ENCODE results near the gene CLTB. TPM values are rescaled to one million over a fixed set of nuclear protein-coding genes. Genes with fewer than 3 reads are reported as not detected.

The CLTB gene
- total RNA-seq, 4 donors from 2014 or later: 183 to 233 (median 197) TPM

DNA sequence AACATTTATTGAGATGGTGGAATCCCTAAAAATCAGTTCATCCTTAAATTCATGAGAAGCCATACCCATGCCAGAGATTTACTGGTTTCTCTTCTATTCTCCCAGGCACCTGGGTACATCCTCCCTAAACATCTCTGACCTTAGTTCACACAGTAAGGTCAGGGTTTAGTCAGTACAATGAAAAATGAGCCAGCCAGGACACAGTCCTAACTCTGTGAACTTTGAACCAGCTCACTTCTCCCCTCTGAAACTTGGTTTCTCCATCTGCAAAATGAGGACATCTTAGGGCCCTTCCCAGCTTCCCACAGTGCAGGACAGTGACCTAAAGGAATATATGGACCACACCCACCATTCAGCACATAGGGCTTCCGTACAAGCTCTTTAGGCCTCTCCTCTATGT, 29.8 kb downstream of the CLTB start:
- H3K36me3 ChIP-seq: peaks cover 0 to 65% (median 18%) of the 10 kb centered on the region in 3 donors
- TF ChIP-seq, protein P1, sequence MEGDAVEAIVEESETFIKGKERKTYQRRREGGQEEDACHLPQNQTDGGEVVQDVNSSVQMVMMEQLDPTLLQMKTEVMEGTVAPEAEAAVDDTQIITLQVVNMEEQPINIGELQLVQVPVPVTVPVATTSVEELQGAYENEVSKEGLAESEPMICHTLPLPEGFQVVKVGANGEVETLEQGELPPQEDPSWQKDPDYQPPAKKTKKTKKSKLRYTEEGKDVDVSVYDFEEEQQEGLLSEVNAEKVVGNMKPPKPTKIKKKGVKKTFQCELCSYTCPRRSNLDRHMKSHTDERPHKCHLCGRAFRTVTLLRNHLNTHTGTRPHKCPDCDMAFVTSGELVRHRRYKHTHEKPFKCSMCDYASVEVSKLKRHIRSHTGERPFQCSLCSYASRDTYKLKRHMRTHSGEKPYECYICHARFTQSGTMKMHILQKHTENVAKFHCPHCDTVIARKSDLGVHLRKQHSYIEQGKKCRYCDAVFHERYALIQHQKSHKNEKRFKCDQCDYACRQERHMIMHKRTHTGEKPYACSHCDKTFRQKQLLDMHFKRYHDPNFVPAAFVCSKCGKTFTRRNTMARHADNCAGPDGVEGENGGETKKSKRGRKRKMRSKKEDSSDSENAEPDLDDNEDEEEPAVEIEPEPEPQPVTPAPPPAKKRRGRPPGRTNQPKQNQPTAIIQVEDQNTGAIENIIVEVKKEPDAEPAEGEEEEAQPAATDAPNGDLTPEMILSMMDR (IDR thresholded peaks at IDR 0.05): no peak
- TF ChIP-seq POLR2A (IDR thresholded peaks at IDR 0.05) (no peak), EP300 (IDR thresholded peaks at IDR 0.05) (no peak)
- WGBS, 2 donors: 72 to 81% methylated on average over 1 of the region's 1 CpG
- no peaks in the 10 kb centered on the region for H3K9me3 ChIP-seq
- H3K4me3 ChIP-seq: no peak overlapping the region
- no peaks in the 10 kb centered on the region for H3K27me3 ChIP-seq
- peaks cover 0 to 35% (median 15%) of the 10 kb centered on the region in 4 donors for H3K4me1 ChIP-seq
- no peak overlapping the region for H3K27ac ChIP-seq
- no peak for DNase-seq (ENCODE audit: low spot score in 2 of 2)

- 93 to 96% methylated on average over 12 of the region's 12 CpGs for WGBS, 2 donors
- peaks cover 0 to 63% (median 18%) of the 10 kb centered on the region in 3 donors for H3K36me3 ChIP-seq
- no peak overlapping the region for H3K27ac ChIP-seq
- H3K4me1 ChIP-seq: peaks cover 0 to 29% (median 15%) of the 10 kb centered on the region in 4 donors
- no peak overlapping the region for H3K4me3 ChIP-seq
- H3K27me3 ChIP-seq: no peaks in the 10 kb centered on the region
- TF ChIP-seq EP300 (IDR thresholded peaks at IDR 0.05) (no peak), POLR2A (IDR thresholded peaks at IDR 0.05) (no peak)
- TF ChIP-seq, protein P1 (IDR thresholded peaks at IDR 0.05): no peak
- H3K9me3 ChIP-seq: no peaks in the 10 kb centered on the region
- no peak for DNase-seq (ENCODE audit: low spot score in 2 of 2)
These were observed 31.3 kb downstream of the CLTB start for GRCh38 chr5:176384991-176385390.

DNA sequence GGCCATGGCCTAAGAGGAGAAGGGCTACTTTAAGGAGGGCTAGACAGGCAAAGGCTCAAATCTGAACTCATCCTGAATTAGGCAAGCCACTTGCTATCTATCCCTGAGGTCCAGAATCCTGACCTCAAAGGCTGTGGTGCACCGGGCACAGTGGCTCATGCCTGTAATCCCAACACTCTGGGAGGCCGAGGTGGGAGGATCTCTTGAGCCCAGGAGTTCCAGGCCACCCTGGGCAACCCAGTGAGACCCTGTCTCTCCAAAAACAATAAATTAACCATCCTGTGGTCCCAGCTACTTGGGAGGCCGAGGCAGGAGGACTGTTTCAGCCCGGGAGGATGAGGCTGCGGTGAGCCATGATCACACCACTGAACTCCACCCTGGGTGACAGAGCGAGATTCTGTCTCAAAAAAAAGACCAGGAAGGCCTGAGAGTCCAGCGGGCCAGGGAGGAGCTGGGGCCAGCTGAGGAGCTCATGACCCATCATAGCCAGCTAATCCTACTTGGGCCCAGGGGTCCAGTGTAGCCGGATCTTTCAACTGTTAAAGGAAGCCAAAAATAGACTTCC, 31.9 kb downstream of the CLTB start:
- TF ChIP-seq, protein P1 (IDR thresholded peaks at IDR 0.05): no peak
- TF ChIP-seq POLR2A (IDR thresholded peaks at IDR 0.05) (no peak), EP300 (IDR thresholded peaks at IDR 0.05) (no peak)
- peaks cover 0 to 24% (median 11%) of the 10 kb centered on the region in 4 donors for H3K4me1 ChIP-seq
- no peaks in the 10 kb centered on the region for H3K27me3 ChIP-seq
- H3K9me3 ChIP-seq: no peaks in the 10 kb centered on the region
- H3K36me3 ChIP-seq: peaks cover 0 to 63% (median 18%) of the 10 kb centered on the region in 3 donors
- 86% methylated on average over 7 to 8 of the region's 8 CpGs for WGBS, 2 donors
- H3K4me3 ChIP-seq: no peak overlapping the region
- DNase-seq (ENCODE audit: low spot score in 2 of 2): no peak
- no peak overlapping the region for H3K27ac ChIP-seq

- DNase-seq (ENCODE audit: low spot score in 2 of 2): no peak
- Histone ChIP-seq H3K36me3 (peaks cover 0 to 63% (median 18%) of the 10 kb centered on the region in 3 donors), H3K27ac (no peak overlapping the region), H3K4me3 (no peak overlapping the region), H3K4me1 (peaks cover 0 to 23% (median 10%) of the 10 kb centered on the region in 4 donors), H3K27me3 (no peaks in the 10 kb centered on the region), H3K9me3 (no peaks in the 10 kb centered on the region)
- 79 to 85% methylated on average over 9 of the region's 9 CpGs for WGBS, 2 donors
- no peak for TF ChIP-seq POLR2A (IDR thresholded peaks at IDR 0.05)
- TF ChIP-seq, protein P1 (IDR thresholded peaks at IDR 0.05): no peak
- no peak for TF ChIP-seq EP300 (IDR thresholded peaks at IDR 0.05)
These were observed 32.4 kb downstream of the CLTB start for GRCh38 chr5:176383961-176384360.

DNA sequence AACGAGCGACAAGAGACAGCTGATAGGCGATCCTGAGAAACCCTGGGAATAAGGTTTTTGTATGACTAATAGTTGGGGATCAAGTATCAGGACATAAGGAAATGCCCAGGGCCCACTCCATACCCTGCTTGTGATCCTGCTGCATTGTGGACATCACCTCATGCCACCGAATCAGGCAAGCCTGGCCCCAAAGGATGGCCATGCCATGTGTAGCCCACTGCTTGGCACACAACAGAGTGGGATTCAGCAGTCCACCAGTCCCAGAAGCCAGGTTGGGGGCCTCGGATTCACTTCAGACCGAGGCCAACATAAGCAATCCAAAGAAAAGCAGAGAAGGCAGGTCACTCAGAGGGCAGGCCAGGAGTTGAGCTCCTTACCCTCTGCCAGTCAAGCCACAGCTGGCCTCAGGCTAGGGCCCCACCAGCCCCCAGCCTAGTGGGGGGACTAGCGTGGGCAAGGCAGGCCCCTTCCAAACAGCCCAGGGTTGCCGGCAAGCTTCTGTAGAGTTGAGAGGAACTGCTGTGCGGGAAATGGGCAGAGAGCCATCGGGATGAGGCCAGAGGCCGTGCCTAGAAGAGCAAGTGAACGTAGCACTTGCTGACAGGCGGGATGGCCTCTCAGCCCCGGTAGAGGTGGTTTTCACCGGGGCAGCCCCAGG, 33.0 kb downstream of the CLTB start:
- TF ChIP-seq EP300 (IDR thresholded peaks at IDR 0.05): no peak
- TF ChIP-seq POLR2A (IDR thresholded peaks at IDR 0.05): no peak
- TF ChIP-seq, protein P1 (IDR thresholded peaks at IDR 0.05): no peak

More for the DNA sequence above, 33.0 kb downstream of the CLTB start:
- Histone ChIP-seq H3K4me3 (no peak overlapping the region), H3K4me1 (peaks cover 0 to 23% (median 10%) of the 10 kb centered on the region in 4 donors), H3K27ac (no peak overlapping the region), H3K9me3 (no peaks in the 10 kb centered on the region), H3K36me3 (peaks cover 0 to 63% (median 18%) of the 10 kb centered on the region in 3 donors), H3K27me3 (no peaks in the 10 kb centered on the region)
- WGBS, 2 donors: 81 to 87% methylated on average over 15 of the region's 15 CpGs
- DNase-seq (ENCODE audit: low spot score in 2 of 2): no peak

All from tibial nerve (tissue), 4 donors.